ENCODE results near the gene POLD1.

DNA sequence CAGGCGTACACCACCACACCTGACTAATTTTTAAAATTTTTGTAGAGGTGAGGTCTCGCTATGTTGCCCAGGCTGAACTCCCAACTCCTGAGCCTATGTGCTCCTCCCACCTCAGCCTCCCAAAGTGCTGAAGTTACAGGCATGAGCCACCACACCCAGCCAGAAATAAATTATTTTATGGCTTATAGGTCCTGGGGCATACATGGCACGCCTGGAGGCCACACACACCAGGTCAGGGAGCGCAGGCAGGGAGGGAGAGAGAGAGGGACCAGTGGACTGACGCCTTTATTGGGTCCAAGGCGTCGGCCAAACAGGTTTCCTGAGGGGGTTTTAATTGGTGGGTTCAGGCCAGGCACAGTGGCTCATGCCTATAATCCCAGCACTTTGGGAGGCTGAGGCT, 41.4 kb downstream of the POLD1 start:
- no peak for TF ChIP-seq EZH2phosphoT487 (IDR thresholded peaks at IDR 0.05; ENCODE audit: borderline replicate concordance, low read depth, low read length)
- TF ChIP-seq, protein P1, sequence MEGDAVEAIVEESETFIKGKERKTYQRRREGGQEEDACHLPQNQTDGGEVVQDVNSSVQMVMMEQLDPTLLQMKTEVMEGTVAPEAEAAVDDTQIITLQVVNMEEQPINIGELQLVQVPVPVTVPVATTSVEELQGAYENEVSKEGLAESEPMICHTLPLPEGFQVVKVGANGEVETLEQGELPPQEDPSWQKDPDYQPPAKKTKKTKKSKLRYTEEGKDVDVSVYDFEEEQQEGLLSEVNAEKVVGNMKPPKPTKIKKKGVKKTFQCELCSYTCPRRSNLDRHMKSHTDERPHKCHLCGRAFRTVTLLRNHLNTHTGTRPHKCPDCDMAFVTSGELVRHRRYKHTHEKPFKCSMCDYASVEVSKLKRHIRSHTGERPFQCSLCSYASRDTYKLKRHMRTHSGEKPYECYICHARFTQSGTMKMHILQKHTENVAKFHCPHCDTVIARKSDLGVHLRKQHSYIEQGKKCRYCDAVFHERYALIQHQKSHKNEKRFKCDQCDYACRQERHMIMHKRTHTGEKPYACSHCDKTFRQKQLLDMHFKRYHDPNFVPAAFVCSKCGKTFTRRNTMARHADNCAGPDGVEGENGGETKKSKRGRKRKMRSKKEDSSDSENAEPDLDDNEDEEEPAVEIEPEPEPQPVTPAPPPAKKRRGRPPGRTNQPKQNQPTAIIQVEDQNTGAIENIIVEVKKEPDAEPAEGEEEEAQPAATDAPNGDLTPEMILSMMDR (conservative IDR thresholded peaks at IDR 0.05; ENCODE audit: low read length), result no peak

Measured in OCI-LY7 (cell line).